Esophagus muscularis mucosa (tissue), 3 donors: ENCODE measurements around the gene TRIM77.
"Not testable (repeated sequence)": the region's sequence is repeated elsewhere in the genome, so short reads cannot be mapped to it uniquely, and the experiment has no call there.

Source experiments
- EP300 ChIP-seq: sonication (generic); formaldehyde crosslinking; IDR thresholded peaks from one replicate; pipeline ENCODE4 v1.6.1; 2017; ENCODE audit warnings: antibody characterized with exemption
- TF ChIP-seq, protein P1 (sequence below), 3 experiments: fragments of 200-600 bp in 2 of 3; fragments of 450-650 bp in 1 of 3; sonication (generic) in 2 of 3; IDR thresholded peaks; one replicate each; pipeline ENCODE4 v1.5.1; 2017 to 2019; ENCODE audit warnings: antibody characterized with exemption in 3 of 3, mild to moderate bottlenecking in 2 of 3, moderate library complexity in 1 of 3

GRCh38 chr11:89673380-89673779 lies 36.7 kb upstream of the TRIM77 start:
- TF ChIP-seq, protein P1, sequence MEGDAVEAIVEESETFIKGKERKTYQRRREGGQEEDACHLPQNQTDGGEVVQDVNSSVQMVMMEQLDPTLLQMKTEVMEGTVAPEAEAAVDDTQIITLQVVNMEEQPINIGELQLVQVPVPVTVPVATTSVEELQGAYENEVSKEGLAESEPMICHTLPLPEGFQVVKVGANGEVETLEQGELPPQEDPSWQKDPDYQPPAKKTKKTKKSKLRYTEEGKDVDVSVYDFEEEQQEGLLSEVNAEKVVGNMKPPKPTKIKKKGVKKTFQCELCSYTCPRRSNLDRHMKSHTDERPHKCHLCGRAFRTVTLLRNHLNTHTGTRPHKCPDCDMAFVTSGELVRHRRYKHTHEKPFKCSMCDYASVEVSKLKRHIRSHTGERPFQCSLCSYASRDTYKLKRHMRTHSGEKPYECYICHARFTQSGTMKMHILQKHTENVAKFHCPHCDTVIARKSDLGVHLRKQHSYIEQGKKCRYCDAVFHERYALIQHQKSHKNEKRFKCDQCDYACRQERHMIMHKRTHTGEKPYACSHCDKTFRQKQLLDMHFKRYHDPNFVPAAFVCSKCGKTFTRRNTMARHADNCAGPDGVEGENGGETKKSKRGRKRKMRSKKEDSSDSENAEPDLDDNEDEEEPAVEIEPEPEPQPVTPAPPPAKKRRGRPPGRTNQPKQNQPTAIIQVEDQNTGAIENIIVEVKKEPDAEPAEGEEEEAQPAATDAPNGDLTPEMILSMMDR (IDR thresholded peaks at IDR 0.05), result not testable (repeated sequence)
- not testable (repeated sequence) for TF ChIP-seq EP300
